ENCODE measurements around the gene EIF1.
"Not testable (repeated sequence)": the region's sequence is repeated elsewhere in the genome, so short reads cannot be mapped to it uniquely, and the experiment has no call there.

The EIF1 gene

DNA sequence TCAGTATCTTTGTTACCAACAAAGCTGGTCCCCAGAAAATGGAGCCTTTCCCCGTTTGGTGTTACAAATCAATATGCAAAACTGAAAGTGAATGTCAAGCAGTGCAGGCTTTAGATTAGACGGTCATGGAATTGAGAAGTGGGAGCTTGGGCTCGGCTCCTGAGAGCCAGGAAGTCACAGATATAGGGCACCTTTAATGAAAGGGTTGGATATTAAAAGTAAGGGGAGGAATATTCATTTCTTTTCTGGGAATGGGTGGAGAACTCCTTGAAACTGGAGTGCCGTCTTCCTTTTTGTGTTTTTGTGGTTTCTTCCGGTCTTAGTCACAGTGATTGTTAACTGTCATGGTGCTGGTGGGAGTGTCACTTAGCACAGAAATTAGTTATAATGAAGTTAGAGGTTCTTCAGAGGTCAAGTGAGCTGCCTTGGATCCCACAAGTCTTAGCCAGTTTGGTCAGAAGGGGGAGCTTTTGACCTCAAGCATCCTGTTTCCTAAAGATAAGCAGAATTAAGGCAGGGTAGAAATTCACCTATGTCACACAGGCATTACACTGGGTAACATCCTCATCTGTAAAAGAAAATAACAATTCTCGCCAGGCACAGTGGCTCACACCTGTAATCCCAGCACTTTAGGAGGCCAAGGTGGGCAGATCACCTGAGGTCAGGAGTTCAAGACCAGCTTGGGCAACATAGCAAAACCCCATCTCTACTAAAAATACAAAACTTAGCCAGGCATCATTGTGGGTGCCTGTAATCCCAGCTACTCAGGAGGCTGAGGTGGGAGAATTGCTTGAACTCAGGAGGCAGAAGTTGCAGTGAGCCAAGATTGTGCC, 9.6 kb upstream of the EIF1 start:
- no peak for DNase-seq (ENCODE audit: low read depth)

DNA sequence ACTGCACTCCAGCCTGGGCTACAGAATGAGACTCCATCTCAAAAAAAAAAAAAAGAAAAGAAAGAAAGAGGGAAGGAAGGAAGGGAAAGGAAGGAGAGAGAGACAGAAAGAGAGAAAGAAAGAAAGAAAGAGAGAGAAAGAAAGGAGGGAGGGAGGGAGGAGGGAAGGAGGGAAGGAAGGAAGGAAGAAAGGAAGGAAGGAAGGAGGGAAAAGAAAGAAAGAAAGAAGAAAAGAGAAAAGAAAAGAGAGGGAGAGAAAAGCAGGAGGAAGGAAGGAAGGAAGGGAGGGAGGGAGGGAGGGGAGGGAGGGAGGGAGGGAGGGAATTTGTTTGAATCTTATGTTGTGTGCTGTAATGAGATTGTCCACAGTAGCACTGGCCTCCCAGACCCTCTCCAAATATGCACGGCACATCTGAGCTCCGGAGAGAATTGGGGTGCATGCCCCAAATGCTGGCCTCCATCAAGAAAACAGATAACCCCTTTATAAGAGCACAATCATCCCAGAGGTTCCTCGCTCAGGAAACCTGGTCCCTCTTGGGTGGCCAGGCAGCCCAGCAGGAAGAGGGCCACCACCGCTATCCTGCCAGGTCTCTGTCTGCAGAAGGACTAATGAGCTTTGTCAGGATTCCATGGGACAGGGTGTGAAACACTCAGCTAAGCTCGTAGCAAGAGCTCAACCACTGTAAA, 8.8 kb upstream of the EIF1 start:
- no peak for DNase-seq (ENCODE audit: low read depth)

DNA sequence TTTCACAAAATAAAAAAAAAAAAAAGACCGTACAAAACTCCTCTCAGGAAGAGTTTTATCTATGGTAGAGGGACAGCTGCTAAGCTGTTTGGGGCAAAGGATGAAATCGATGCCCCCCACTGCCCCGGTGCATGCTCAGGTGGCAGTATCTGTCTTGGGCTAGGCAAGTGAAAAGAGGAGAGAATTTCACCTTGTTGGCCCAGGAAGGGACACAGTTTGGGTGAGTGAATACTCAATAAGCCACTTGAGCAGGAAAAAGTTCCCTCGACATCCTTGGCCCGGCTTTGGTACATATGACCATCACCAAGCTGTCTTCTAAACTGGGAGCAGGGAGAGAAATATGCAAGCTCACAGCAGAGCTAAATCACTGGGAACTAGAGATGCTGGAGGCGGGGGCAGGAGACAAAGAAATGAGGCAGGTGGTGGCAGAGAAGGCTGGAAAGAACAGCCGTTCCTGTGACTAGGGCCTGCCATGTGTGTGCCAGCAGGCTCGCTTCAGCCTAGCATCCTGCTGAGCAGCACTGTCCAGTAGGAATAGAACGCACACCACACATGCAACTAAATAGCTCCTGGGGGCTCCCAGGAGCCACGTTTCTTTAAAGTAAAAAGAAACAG, 8.2 kb upstream of the EIF1 start:
- DNase-seq (ENCODE audit: low read depth): no peak

DNA sequence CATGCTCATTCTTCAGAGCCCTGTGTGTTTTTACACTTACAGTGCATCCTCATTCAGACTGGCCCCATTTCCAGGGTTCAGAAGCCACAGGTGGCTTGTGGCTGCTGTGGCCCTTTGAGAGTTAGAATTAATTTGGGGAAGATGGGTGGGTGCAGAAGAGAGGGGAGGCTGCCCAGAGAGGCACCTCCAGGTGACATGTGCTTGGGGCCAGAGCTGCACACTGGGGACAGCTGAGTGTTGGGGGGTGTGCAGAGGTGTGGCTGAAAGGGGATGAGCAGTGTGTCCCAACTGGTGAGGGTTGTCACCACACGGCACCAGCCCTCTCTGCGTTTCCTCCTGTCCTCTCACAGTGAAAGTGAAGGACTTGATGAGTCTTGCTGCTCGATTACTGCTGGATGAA, 6.9 kb upstream of the EIF1 start:
- no peak for DNase-seq (ENCODE audit: low read depth)

DNA sequence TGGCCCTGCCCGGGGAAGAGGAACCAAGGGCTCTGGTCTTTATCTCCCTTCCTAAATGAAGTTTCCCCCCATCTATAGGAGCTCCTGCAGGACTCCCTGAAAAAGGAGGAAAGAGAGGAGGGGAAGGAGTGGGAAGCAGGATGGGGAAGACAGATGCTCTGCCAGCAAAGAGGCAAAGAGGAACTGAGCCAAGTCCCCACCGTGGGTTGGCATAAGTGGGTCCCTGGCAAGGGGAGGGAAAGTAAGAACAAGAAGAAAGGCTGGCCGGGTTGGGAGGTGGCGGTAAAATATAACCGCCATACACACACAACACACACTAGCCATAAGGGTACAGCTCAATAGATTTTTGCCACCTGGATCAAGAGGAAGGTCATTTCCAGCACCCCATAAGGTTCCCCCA, 6.1 kb upstream of the EIF1 start:
- no peak for DNase-seq (ENCODE audit: low read depth)

DNA sequence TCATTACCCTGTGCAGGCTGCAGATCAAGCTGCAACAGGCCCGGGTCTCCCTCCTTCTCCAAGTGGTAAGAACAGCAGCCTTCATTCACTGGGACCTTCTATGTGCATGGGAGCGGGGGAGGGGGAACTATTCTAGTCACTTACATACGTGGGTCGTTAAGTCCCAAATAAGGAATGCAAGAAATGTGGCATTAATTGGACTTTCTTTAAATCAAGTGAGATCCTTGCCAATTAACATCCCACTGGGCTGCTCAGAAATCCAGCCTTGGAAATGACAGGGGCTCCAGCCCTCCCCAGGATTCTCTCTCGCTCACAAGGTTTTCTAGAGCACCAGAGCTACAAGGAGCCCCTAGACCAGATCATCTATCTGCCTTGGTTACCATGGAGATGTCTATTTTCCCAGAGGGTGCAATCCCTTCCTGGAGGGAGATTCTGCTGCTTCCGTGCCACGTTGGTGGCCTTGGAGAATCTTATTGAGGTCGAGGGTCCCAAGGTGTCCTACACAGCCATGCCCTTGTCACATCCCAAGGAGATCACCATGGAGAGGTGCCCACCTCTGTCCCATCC, 5.2 kb upstream of the EIF1 start:
- DNase-seq (ENCODE audit: low read depth): no peak

DNA sequence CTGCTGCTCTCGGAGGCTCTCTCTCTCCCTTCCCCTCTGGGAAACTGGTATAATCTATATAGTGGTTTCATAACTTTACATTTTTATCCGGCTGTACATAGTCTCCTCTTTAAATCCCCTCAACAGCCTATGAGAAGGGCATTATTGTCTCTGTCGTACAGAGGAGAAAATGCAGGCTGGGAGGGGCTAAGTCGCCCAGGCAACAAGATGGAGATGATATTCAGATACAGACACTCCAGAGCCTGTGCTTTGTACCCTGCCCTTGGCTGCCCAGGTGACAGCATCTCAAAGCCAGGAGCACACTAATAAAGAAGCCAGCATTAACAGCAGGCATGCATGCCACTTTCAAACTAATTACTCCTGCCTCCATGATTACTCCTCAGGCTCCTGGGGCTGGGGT, 4.7 kb upstream of the EIF1 start:
- DNase-seq (ENCODE audit: low read depth): no peak

DNA sequence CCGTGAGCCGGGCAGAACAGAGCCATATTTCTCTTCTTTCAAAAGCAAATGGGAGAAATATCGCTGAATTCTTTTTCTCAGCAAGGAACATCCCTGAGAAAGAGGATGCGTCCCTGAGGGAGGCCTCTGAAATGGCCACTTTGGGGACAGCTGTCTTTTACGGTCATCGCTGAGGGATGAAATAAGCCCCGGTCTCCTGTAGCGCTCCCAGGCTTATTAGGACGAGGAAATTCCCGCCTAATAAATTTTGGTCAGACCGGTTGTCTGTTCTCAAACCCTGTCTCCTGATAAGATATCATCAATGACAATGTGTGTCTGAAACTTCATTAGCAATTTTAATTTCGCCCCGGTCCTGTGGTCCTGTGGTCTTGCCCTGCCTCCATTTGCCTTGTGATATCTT, 2.9 kb upstream of the EIF1 start:
- not testable (repeated sequence) for DNase-seq (ENCODE audit: low read depth)

DNA sequence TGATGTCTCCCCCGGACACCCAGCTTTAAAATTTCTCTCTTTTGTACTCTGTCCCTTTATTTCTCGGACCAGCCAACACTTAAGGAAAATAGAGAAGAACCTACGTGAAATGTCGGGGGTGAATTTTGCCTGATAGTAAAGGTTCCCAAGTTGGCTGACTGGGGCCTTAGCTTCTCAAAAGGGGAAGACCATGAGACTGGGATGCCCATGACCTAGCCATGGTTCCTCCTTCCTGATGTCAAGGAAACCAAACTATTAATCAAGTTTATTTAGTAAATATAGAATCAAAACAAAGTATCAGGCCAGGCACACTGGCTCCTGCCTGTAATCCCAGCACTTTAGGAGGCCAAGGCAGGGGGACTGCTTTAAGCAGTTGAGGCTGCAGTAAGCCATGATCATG, 2.4 kb upstream of the EIF1 start:
- no peak for DNase-seq (ENCODE audit: low read depth)

DNA sequence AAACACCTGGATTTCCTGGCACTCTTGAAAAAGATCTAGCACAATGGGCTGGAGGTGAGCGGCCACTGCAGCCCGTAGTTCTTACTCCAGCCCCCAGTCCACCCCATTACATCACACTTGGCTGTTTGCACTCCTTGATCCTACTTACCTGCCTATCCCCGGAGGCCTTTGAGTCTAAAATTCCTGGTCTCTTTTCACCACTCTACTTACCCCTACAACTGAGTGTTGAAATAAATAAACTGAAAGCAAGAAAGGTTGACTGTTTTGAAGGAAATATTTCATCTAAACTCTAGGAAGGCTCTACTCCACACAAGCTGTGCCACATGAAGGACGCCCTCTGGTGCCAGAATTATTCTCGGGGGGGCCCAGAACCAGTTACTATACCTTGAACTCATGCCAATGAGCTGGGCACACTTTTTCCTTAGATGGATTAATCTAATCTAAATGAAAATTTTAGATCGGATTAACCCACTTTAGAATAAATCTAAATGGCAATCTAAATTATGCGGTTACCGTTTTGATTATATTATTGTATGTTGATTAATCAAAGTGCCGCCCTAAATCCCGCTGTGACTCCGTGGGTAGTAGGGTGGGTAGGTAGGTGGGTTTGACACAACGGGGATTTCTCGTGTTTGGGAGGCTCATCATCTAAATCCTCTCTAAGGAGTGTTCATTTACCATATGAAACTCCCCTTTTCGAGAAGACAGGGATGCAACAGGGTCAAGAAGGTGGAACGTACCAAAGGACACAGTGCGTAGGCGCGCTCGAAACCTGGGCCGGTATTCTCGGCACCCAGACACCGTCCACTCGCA, 651 bp upstream of the EIF1 start:
- DNase-seq (ENCODE audit: low read depth): no peak

DNA sequence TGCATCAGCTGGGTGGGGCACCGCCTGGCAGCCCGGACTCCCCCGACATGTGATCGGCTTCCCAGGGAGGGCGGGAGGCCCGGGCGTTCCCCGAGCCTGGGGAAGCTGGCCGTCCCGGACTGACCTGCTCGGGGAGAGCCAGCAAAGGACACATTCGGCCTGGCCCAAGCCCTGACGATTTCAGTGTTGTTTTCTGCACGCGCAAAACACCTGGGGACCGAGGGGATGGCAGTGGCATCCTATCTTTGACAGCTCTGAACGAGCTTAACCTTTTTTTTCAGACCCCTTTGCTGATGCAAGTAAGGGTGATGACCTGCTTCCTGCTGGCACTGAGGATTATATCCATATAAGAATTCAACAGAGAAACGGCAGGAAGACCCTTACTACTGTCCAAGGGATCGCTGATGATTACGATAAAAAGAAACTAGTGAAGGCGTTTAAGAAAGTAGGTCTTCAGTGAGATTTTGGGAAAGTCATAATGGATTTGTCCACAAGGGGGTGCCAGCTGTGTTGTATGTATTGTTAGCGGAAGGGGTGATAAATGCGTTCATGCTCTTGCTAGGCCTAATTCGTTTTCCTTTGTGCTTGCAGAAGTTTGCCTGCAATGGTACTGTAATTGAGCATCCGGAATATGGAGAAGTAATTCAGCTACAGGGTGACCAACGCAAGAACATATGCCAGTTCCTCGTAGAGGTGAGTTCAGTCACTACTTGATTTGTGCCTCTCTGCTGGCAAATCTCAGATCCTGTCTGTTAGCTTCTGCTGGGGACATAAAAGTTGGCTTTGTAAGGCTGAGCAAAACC, 1.0 kb downstream of the EIF1 start:
- DNase-seq (ENCODE audit: low read depth): no peak

DNA sequence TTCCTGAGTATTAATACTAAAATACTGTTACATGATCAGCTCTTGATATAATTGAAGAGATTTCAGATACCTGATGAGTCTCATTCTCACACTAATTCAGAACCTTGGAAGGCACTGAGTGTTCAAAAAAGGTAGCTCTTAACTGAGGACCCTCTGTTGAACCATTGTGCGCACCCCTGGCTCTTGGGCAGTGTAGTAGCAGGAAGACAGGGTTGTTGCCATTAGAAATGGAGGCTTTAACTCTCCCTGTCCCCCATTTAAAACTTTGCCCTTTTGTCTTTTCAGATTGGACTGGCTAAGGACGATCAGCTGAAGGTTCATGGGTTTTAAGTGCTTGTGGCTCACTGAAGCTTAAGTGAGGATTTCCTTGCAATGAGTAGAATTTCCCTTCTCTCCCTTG, 1.8 kb downstream of the EIF1 start:
- DNase-seq (ENCODE audit: low read depth): no peak

DNA sequence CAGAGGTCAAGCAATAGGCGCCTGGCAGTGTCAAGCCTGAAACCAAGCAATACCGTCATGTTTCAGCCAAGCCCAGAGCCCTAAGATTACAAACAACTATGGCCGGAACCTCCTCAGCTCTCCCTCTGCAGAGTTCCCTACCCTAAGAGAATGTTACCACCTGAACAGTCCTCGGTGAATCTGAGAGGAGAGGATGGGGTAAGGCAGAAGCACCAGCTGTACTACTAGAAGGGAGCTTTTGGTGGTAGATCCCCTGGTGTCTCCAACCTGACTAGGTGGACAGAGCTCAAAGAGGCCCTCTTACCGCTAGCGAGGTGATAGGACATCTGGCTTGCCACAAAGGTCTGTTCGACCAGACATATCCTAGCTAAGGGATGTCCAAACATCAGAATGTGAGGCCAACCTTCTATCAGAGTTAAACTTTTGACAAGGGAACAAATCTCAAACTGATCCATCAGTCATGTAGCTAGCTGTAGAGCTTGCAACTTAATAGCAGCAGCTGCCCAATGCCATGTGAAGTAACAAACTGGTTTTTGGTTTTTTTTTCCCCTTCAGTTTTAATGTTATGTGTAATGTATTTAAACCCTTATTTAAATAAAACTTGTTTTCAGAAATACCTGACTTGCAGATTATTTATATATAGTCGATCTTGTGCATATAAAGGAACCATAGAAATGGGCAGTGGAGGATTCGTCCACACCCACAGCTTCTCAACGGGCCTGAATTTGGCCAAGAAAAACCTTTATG, 2.5 kb downstream of the EIF1 start:
- no peak for DNase-seq (ENCODE audit: low read depth)

DNA sequence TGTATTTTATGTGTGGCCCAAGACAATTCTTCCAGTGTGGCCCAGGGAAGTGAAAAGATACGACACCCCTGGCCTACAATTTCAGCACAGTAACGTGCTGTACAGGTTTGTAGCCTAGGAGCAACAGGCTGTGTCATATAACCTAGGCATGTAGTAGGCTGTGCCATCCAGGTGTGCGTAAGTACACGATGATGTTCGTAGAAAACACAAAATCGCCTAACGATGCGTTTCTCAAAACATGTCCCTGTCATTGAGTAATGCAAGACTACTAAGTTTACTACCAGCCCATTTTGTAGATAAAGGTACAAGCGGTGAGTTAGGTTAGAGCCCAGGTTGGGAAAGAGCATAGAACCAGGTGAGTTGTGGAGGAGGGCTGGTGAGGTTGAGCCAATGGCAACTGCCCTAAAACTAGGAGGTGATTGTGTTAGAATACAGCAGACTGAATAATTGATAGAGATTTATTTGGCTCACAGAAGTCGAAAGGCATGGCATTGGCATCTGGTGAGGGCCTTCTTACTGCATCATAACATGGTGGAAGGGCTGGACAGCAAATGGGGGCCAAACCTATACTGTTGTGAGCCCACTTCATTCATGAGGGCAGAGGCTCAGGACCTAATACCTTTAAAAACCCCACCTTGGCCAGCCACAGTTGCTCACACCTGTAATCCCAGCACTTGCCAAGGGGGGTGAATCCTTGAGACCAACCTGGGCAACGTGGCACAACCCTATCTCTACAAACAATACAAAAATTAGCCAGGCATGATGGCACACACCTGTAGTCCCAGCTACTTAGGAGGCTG, 4.2 kb downstream of the EIF1 start:
- no peak for DNase-seq (ENCODE audit: low read depth)

DNA sequence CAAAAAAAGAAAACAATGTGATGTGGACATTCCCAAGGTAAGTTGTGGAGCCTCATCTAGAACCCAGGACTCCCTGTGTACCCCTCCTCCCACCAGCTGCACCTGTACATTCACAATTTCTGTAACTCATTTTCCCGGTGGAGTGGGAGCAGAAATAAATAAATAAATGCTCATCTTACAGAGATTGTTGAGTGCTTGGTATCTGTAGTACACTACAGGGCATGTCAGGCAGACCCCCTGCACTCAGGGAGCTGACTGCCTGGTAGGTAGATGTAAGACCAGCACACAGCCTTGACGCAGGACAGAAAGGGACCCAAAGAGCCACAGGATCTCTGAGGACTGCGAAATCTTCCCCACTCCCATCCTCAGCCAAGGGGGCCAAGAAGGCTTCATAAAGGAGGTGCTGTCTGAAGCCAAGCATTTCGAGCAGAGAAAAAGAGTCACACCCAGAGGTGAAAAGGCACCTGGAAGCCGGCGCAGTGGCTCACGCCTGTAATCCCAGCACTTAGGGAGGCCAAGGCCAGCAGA, 6.5 kb downstream of the EIF1 start:
- no peak for DNase-seq (ENCODE audit: low read depth)

DNA sequence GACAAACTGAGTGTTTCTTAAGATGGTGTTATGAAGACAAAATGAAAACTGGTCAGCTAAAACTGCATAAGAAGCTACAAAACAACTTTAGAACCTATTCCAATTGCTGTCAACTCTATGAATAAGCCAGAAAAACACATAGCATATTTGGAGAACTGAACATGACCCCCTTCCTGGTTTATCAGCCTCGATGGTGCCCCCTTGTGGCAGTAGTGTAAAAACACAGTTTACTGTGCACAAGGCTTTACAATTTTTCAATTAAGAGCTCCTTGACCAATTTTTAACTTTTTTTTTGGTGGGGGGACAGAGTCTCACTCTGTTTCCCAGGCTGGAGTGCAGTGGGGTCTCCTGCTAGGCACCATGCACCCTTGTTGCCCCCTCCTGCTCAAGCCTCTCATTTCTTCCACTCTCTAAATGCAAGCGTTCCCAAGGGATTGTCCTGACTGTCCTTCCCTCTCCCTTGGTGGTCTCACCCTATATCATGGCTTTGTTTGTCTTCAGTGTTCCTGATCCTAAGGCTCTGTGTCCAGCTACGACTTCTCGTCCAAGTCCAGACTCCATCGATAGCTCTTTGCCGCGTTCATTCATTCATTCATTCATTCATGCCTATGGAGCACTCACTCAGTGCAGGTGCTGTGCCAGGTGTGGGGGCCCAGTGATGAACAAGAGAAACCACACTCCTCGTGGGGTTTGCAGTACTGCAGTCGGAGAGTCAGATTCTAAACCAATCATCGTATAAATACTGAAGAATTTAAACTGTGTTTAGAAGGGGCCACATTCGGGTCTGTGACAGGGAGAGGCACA, 7.5 kb downstream of the EIF1 start:
- peak; percentile 52 for DNase-seq (ENCODE audit: low read depth)

DNA sequence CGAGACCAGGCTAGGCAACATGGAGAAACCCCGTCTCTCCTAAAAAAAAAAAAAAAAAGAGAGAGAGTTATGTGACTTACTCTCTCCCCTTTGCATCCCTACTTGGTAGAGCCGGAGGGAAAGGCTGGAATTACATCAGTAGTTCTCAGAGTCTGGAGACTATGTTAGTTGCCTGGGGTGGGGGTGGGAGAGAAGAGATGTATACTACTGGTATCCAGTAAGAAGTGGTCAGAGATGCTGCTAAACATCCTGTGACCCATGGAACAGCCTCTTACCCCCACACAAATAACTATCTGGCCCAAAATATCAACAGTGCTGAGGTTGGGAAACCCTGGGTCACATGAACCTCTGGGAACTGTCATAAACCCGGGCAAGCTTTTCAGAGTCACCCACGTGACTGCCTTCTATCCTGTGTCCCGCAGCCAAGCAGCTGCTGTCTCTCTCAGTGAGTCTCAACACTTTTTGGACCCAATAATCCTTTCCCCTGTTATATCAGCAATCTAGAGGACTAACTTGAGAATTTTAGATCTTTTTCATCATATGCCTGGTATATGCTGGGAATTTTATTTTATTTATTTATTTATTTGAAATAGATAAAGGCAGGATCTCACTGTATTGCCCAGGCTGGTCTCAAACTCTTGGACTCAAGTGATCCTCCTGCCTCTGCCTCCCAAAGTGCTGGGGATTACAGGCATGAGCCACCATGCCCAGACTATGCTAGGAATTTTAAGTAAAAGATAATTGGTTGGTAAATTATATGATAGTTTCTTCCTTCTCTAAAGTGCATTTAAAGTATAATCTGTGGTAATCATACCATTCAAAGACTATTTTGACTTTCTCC, 8.7 kb downstream of the EIF1 start:
- no peak for DNase-seq (ENCODE audit: low read depth)

DNA sequence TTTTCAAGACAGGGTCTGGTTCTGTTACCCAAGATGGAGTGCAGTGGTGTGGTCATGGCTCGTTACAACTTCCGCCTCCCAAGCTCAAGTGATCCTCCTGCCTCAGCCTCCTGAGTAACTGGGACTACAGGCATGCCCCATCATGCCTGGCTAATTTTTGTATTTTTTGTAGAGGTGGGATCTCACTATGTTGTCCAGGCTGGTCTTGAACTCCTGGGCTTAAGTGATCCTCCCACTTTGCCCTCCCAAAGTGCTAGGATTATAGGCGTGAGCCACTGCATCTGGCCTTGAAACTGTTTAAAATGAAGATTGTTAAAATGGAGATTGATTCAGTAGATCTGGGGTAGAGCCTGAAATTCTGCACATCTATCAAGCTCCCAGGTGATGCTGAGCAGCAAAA, 12.2 kb downstream of the EIF1 start:
- not testable (repeated sequence) for DNase-seq (ENCODE audit: low read depth)

All from stimulated activated CD8-positive, alpha-beta memory T cell treated with anti-CD3 and anti-CD28 coated beads, Interleukin-7, amount 100 ng/mL, for 24 hours (primary cell).